Fibroblast of lung (primary cell): ENCODE results near the gene ADGRA3.

Experiments used
- EZH2 ChIP-seq: IDR thresholded peaks from 2 replicates; pipeline ENCODE4 v1.5.1; 2012; ENCODE audit warnings: low read length, control low read depth, mild to moderate bottlenecking; ENCODE audit errors: missing control alignments
- TF ChIP-seq, protein P1 (sequence below), 2 donors: IDR thresholded peaks in 1 of 2; conservative IDR thresholded peaks in 1 of 2; 1 replicate in 1 of 2; 2 replicates in 1 of 2; pipeline ENCODE4 v1.5.1; 2011 to 2012; ENCODE audit warnings: low read length in 2 of 2, control low read depth in 1 of 2, inconsistent platforms in 1 of 2, low read depth in 1 of 2, mild to moderate bottlenecking in 1 of 2

DNA sequence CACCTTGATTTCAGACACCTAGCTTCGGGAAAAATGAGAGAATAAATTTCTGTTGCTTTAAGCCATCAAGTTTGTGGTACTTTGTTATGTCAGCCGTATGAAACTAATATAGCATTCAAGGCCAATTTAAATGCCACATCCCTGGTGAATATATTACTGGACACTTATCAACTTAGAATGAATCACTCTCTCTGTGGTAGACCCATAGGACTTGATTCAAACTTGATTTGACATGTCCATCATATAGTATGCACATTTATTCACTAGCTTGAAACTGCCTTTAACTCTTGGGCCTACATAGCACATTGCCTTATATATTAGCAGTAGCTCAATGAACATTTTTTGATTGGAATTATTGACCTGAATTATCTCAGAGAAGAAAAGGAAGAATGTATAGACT, 172.3 kb downstream of the ADGRA3 start:
- TF ChIP-seq, protein P1, sequence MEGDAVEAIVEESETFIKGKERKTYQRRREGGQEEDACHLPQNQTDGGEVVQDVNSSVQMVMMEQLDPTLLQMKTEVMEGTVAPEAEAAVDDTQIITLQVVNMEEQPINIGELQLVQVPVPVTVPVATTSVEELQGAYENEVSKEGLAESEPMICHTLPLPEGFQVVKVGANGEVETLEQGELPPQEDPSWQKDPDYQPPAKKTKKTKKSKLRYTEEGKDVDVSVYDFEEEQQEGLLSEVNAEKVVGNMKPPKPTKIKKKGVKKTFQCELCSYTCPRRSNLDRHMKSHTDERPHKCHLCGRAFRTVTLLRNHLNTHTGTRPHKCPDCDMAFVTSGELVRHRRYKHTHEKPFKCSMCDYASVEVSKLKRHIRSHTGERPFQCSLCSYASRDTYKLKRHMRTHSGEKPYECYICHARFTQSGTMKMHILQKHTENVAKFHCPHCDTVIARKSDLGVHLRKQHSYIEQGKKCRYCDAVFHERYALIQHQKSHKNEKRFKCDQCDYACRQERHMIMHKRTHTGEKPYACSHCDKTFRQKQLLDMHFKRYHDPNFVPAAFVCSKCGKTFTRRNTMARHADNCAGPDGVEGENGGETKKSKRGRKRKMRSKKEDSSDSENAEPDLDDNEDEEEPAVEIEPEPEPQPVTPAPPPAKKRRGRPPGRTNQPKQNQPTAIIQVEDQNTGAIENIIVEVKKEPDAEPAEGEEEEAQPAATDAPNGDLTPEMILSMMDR (conservative IDR thresholded peaks at IDR 0.05 in 1 of 2, IDR thresholded peaks at IDR 0.05 in 1 of 2; ENCODE audit: low read depth in 1 of 2, low read length in 2 of 2): no peak
- no peak for TF ChIP-seq EZH2
